HG02623 (cell line): ENCODE data around the gene RNF114.
"Not testable (repeated sequence)": the region's sequence is repeated elsewhere in the genome, so short reads cannot be mapped to it uniquely, and the experiment has no call there.

Source experiments
- ATAC-seq: cut with Tn5 transposase; IDR thresholded peaks from one replicate; pipeline ENCODE4 v1.9.1; 2021; ENCODE audit warnings: moderate library complexity; ENCODE audit not compliant: unreplicated experiment

The RNF114 gene

GRCh38 chr20:49925901-49926454, 10.2 kb upstream of the RNF114 start:
- no peak for ATAC-seq

DNA sequence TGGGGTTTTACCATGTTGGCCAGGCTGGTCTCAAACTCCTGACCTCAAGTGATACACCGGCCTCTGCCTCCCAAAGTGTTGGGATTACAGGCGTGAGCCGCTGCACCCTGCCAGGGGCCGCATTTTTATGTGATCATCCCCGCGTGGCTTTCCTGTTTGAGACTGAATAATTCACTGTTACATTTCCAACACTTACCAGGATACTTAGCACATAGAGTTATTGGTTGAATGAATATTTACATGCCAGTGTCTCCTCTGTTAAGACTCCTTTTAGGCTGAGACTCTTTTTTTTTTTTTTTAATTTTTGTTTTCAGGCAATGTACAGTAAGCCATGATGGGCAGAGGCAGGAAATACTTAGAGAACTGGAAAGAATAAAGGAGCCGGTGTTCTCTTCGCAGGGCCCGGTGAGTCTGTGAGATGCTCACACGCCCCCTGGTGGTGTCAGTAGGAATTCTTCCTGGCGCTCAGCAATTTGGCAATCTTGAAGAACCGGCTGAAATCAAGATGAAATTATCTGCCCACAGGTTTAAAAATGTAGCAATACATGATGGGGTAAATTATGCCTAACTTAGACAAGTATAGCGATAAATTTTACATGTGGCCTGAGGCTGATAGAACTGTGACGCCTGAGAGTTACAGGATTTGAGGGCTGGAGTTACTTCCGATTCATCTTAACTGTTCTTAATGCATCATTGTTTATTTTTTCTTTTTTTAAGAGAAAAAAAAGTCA, 7.6 kb upstream of the RNF114 start:
- ATAC-seq = no peak

GRCh38 chr20:49929142-49929494, 7.1 kb upstream of the RNF114 start:
- no peak for ATAC-seq

DNA sequence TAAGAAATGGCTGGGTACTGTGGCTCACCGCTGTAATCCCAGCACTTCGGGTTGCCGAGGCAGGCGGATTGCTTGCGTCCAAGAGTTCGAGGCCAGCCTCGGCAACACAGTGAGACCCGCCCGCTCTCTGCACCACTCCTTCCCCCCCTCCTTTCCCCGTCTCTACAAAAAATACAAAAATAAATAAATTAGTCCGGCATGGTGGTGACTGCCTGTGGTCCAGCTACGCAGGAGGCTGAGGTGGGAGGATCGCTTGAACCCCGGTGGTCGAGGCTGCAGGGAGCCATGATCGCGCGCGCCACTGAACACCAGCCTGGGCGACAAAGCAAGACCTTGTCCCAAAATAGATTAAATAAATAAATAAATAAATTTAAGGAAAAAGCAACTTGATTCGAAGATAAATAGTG, 448 bp upstream of the RNF114 start:
- ATAC-seq = no peak

GRCh38 chr20:49937027-49937929, 1.1 kb downstream of the RNF114 start:
- no peak for ATAC-seq

- ATAC-seq = no peak
Observed at GRCh38 chr20:49938173-49939163, 2.3 kb downstream of the RNF114 start.

GRCh38 chr20:49941456-49941855, 5.3 kb downstream of the RNF114 start:
- no peak for ATAC-seq

DNA sequence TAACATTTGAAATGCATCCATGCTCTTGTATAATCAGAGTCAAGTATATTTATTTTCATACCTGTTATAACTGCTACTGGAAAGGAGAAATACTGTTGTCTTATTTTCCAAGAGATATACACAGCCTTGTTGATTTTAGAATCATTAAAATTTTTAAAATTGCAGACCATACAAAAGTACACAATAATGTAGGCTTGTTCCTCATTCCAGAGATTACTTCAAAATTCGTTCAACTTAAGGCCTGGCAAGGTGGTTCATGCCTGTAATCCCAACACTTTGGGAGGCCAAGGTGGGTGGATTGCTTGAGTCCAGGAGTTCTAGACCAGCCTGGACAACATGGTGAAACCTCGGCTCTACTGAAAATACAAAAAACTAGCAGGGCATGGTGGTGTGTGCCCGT, 6.1 kb downstream of the RNF114 start:
- no peak for ATAC-seq

DNA sequence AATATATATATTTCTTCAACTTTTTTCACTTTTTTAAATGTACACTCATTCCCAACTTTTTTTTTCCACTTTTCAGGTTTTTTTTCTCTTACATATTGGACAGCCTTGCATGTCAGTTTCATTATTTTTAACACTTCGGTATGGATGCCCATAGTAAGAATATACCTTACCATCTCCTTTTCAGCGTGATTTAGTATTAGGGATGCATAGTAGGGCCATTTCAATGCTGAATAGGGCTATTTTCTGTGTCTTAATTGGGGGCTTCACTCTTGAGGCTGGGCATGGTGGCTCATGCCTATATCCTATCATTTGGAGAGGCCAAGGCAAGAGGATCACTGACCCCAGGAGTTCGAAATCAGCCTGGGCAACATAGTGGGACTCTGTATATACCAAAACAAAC, 6.7 kb downstream of the RNF114 start:
- ATAC-seq = no peak

DNA sequence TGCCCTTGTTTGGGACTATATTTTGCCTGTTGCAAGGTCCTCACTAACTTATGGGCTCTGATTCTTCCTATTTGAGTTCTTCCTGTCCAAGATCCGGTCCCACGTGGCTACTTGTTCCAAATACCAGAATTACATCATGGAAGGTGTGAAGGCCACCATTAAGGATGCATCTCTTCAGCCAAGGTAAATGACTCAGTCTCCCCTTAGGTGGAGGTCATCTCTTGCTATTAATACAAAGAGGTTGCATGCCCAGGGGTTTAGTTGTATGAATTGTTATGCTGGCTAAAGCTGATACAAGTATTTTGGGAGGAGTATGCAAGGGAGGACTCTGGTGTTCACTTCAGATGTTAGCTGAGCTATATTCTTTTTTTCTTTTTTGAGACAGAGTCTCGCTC, 9.1 kb downstream of the RNF114 start:
- no peak for ATAC-seq

DNA sequence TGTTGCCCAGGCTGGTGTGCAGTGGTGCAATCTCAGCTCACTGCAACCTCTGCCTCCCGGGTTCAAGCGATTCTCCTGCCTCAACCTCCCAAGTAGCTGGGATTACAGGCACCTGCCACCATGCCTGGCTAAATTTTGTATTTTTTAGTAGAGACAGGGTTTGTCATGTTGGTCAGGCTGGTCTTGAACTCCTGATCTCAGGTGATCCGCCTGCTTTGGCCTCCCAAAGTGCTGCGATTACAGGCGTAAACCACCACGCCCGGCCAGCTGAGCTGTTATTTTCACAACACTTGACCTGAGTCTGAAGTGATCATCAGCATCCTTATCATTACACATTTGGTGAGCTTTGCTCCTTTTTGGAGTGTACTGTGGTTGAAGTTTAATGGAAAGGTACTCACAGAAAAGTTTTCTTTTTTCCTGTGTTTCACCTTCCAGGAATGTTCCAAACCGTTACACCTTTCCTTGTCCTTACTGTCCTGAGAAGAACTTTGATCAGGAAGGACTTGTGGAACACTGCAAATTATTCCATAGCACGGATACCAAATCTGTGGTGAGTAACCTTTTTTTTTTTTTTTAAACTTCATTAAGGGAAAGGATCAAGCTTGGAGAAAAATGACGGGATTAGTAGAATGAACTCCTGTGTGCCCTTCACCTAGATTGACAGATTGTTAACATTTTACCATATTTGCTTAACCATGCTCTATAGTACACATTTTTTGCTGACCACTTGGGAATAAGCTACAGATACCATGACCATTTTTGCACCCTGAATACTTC, 9.7 kb downstream of the RNF114 start:
- no peak for ATAC-seq

- ATAC-seq = no peak
Observed at GRCh38 chr20:49948178-49948577, 12.0 kb downstream of the RNF114 start.

DNA sequence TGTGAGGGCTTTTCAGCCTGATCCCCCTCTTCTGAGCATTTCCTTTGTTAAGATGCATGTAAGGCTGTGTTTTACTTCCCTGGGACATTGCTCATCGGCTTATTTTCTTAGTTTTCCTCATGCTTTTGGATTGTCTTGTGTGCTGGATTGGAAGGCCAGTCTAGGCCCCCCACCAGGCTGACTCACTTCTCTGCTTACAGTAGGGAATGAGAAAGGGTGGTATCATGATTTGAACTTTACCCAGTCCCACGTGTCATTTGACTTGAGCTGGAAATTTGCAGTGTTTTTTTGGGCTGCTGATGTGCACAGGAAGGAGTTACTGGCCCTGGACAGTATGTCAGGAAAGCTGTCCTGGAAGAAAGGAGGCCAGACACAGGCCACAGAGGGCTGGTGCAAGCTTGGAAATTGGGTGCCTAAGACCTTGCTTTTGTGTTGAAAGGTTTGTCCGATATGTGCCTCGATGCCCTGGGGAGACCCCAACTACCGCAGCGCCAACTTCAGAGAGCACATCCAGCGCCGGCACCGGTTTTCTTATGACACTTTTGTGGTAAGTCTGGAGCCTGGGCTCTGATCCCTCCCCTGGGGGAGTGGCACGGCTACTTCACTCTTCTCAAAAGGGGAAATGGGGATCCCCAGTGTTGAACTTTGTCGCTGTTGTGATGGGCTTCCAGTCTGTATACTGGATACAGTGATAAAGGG, 12.8 kb downstream of the RNF114 start:
- ATAC-seq = no peak

- no peak for ATAC-seq
Observed at GRCh38 chr20:49951151-49951550, 15.0 kb downstream of the RNF114 start.

GRCh38 chr20:49955167-49955566, 19.0 kb downstream of the RNF114 start:
- ATAC-seq = no peak

GRCh38 chr20:49955830-49956396, 19.7 kb downstream of the RNF114 start:
- not testable (repeated sequence) for ATAC-seq

GRCh38 chr20:49956689-49957088, 20.5 kb downstream of the RNF114 start:
- no peak for ATAC-seq

- not testable (repeated sequence) for ATAC-seq
Observed at GRCh38 chr20:49957089-49957938, 21.1 kb downstream of the RNF114 start.
